ENCODE measurements around the gene ELK4.

ELK4 gene

DNA sequence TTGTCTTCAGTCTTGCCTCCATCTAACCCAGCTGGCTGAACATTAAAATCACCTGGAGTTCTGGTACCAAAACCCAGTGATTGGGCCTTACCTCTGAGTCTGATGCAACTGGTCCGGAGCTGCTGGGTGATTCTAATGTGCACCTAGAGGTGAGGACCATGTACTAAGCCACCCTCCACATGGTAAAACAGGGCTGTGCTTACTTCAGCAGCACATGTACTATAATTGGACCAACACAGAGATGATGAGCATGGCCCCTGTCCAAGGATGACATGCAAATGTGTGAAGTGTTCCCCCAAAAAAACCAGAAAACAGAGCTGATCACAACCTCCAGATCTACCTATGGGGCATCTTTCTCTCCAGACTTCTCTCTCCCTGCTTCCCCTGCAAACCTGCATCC, 37.0 kb downstream of the ELK4 start:
- DNase-seq = no peak

DNA sequence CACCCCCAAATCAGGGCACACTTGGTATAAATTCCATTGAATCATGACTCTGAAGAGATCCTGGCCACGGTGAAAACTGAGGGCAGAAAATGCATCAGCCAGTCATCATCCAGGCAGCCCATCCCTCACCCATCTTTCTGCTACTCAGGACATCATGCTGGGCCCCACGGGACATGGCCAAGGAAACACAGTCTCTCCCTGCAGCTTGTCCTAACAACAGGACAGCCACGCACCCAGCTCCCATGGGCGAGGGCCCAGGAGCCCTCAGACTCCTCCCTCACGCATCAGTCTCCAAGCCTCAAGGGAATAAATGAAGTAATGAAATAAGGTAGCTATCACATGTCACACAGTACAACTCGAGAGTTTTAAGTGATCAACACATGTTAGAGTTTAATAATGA, 37.8 kb downstream of the ELK4 start:
- DNase-seq = no peak

DNA sequence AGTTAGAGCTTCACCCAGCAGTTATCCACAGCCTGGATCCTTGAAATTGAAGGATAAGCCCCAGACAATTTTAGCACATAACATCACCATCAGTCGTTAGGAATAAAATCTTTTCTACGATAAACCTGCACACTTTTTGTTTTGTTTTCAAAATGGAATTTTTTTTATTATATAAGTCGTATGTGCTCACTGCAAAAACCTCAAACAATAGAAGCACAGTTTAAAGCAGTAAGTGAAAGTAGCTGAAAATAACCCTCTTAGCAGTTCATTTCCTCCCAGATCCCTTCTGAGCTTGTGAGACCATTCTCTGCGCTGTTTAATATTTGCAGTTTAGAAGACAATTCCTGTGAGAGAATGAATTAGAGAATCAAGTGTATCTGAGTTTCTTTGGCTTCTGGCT, 38.3 kb downstream of the ELK4 start:
- DNase-seq = no peak

DNA sequence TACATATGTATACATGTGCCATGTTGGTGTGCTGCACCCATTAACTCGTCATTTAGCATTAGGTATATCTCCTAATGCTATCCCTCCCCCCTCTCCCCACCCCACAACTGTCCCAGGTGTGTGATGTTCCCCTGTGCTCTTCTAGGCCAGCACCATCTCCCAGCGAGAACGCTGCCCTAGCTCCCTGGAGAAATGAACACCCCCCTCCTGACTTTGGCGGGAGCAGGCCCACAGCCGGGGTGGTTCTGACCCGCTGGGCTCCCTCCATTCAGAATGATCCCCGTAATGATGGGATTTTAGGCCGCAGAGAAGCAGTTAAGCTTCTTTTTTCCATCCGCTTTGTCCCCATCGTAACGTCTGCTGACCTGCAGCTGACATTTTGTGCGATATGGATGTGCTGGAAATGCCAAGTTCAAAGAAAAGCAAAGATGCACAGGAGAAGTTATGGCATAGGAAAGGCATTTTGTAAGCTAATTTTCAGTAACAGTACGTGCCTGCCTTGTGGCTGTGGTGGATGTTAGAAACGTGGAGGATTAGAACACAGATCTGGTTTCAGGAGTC, 39.3 kb downstream of the ELK4 start:
- no peak for DNase-seq

- peak; percentile 77 for DNase-seq
These were observed 40.1 kb downstream of the ELK4 start for GRCh38 chr1:205591522-205592351.

DNA sequence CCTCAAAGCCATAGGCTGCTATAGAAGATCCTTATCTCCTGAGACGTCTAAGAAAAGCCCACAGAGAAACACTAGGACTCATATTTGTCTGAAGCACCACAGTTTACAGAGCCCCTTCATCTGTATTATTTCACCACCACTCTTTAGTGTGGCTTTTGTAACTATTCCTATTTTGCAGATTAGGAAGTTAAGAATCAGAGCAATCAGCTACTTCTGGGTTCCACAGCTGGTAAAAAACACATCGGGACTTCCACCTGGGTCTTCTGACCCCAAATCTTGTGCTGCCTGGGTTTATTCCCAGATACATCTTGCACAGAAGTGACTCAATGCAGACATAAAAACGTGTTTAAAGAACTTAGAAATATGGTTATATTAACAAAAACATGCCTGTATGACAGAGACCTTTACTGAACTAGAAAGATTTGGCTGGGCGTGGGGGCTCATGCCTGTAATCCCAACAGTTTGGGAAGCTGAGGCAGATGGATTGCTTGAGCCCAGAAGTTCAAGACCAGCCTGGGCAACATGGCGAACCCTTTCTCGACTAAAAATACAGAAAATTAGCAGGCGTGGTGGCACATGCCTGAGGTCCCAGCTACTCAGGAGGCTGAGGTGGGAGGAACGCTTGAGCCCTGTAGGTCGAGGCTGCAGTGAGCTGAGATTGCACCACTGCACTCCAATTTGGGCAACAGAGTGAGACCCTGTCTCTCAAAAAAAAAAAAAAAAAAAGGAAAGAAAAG, 40.9 kb downstream of the ELK4 start:
- DNase-seq = no peak

DNA sequence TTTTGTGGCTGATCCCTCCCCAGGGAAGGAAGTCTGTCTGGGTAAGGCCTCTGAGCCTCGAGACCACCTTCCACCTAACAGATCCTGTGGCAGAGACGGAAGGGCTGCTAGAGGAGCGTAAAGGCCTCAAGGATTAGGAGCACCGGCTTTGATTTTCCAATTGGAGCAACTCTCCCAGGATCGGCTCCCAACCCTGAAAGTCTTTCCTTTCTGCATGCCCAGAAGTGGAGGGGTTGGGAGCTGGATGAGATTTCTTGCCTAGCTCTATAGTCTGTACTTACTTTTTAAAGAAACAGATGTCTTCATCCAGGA, 41.4 kb downstream of the ELK4 start:
- DNase-seq = no peak

DNA sequence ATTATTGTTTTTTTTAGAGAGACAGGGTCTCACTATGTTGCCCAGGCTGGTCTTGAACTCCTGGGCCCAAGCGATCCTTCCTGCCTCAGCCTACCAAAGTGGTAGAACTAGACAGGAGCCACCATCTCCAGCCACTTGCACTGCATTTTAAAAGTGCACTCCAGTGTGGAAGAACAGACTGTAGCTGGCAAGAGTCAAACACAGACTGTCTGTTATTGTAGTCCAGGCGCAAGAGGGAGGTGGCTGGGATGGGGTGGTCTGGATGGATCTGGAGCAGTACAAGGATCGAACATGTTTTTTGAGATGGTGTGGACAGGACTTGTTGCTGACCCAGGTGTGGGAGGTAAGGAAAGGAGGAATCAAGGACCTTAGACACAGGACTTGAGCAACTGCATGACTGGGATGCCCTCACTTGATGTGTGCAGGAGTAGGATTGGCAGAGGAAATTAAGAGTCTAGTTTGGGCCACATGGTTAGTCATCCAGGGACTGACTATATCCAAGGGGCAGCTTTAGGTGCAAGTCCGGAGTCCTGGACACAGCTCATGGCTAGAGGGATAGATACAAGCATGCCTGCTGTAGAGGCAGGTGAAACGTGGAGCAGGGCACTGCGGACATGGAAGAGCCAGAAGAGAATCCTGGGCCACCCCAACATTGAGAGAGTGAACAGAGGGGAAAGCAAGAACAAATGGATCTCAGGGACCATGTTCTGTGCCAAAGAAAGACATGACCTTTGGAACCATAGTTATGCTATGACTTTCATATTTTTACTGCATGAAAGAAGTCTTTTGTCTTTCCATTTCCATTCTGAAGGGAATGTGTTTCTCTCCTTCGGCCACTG, 42.0 kb downstream of the ELK4 start:
- DNase-seq = no peak

DNA sequence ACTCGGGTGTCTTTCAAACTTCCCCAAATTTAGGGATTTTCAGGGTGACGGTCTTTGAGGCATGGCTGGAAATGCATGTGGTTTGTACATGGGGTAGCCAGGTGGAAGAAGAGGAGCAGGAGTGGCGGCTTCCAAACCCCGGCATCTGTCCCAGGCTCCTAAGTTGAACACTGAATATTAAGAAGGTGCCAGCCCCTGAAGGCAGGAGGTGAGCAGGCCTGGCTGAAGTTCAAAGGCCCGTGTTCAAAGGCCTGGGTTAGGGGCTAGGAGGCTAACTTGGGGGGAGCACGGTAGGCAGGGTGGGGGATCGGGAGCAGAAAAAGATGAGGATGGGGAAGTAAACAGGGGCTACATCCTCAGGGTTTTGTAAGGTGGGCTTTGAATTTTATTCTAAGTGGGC, 42.8 kb downstream of the ELK4 start:
- DNase-seq = no peak

DNA sequence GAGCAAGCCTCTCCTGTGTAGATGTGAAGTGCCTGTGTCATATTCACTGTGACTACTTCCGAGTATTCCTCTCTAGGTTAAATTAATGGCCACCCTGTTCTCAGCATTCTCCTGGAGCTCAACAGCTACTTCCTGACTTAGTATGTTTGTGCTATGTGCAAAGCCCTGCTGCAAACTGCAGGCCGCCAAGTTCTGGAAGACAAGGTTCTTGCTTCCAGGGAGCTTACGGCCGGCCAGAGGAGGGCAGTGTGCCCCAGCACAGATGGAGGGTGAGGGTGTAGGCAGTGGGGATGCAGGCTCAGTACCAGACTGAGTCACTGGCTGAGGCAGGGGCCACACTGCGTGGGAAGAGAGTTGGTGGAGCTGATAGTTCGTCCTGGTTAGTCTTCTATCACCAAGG, 43.2 kb downstream of the ELK4 start:
- DNase-seq = peak; percentile 52

DNA sequence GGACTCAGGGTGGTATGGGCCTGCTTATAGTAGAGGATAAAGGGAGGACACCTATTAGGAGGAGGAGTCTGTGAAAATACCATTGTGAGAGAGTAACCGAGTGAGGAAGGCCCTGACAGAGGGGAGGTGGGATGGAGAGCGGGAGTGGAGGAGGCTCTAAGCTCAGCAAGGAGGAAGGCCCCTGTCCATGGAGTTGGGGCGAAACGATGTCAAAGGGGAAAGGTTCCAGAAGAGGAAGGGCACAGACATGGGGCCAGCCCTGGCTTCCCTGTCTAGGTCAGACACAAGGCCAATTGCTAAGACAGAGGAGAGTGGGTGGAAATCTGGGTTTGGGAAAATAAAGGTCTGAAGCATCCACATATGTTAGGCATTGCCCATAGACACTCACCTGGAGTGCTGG, 44.2 kb downstream of the ELK4 start:
- DNase-seq = no peak

GRCh38 chr1:205585835-205586785, 45.7 kb downstream of the ELK4 start:
- DNase-seq = no peak

GRCh38 chr1:205585169-205585834, 46.5 kb downstream of the ELK4 start:
- DNase-seq = no peak

GRCh38 chr1:205584732-205585131, 47.1 kb downstream of the ELK4 start:
- DNase-seq = no peak

GRCh38 chr1:205583461-205584130, 48.2 kb downstream of the ELK4 start:
- DNase-seq = no peak

DNA sequence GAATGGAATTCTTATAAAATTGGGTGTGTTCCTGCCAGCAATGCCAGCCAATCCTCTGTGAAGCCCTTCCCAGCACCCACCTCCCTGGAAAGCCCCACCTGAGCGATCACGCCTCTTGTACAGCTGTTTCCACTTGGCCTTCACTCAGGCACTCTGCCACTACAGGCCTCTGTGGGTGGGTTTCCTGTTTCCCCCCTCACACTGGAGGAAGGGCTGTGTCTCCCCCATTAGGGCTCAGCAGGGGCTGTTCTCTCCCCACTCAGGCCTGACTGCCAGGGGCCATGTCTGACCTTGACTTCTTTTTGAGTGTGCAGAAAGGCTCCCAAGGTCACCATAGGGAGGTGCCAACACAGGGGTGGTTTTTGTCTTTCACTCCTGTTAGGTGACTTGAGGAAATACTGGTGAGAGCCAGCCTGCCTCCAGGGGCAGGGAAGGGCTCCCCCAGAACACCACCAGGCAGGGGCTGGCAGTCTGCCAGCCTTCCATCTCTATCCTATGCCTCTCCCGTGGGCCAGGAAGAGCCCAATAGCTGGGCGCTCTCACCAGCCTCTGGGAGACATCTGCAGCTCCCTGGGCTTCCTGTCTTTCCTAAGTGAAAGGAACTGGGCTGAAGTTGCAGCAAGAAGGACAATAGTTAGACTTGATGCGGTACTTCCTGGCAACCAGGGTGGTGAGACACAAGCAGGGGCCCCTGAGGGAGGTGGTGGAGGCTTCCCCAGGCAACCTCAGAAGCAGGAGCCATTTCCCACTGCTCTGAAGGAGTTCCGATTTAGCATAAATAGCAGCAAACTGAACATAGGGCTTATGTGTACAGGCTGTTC, 49.1 kb downstream of the ELK4 start:
- DNase-seq = no peak

DNA sequence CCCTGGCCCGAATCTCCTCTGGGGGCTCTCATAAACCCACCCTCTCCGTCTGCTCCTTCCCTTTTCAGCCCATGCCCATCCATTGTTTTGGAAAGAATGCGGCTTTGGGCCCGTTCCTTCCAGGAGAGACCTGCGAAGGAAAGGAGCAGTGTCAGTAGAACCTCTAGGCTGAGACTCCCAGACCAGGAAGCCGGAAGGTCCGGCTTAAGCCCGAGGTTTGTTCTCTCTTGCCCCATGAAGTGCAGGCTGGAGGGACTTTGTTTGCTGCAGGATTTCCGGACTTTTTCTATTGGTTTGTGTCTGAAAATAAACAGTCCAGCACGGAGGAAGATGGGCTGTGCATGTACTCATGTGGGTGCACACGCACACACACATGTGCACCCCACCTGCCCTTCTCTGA, 49.8 kb downstream of the ELK4 start:
- no peak for DNase-seq

- no peak for DNase-seq
These were observed 50.4 kb downstream of the ELK4 start for GRCh38 chr1:205581321-205581980.

DNA sequence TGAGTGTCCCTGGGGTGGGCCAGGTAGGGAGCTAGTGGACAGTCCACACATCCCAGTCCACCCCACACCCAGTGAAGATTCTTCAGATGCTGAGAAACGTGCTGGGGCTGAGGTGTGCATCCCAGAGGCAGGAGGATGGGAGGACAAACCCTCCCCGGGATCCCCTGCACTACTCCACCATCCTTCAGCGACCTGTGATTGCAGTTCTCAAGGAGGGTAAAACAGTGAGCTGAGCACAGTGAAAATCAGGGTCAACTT, 51.0 kb downstream of the ELK4 start:
- no peak for DNase-seq

Data from EL (cell line).